Measurements from ENCODE around the gene OLFM3.

The OLFM3 gene

GRCh38 chr1:101943237-101943636 is 53.5 kb downstream of the OLFM3 start:
- no peak for DNase-seq

DNA sequence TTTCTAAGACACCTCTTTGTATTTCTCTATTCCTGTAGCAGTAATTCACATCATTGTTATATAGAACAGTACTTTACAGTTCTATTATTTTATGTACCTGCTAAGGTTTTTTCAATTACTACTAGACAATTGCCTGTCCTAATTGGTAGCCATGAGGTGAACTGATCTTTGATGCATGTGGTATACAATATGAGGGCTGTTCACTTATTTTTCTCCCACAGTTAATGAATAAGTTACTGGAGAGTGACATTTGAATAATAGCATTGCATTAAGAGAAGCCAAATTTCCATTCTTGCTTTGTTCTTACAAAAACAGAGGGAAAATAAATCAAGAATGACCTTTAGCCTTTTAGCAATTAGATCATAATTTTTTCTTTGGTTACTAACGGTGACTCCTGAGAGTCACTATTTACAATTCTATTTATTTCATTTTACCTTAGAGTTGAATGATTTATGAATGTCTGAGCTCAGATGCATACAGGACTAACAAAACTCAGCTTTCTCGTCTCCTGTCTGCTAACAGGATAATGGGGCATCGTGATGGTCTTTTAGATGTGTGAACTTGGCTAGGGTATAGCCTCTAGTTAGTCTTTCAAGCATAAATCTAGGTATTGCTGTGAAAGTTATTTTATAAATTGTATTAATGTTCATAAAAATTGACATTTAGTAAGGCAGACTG is 54.1 kb downstream of the OLFM3 start:
- DNase-seq = peak in 1 of 2 experiments; percentile 0

DNA sequence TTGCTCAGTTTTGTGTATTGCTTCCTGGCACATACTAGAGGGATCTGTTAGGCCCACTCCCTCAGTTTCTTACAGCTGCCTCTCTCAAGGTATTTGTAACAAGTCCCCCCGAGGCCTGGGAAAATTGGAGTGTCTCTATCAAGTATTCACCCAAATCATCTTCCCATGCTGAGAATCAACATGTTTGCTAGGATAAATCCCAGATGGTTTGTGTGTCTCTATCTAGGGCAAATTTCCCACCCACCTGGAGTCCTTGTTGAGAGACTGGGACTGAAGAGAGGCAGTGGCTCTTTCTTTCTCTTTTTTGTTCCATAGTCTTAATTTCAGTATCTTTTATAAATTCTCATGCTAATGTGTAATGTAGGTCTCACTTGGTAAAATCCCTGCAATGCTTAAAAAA is 58.0 kb downstream of the OLFM3 start:
- no peak for DNase-seq

GRCh38 chr1:101929343-101929742 is 67.4 kb downstream of the OLFM3 start:
- peak in 1 of 2 experiments; percentile 71 for DNase-seq

DNA sequence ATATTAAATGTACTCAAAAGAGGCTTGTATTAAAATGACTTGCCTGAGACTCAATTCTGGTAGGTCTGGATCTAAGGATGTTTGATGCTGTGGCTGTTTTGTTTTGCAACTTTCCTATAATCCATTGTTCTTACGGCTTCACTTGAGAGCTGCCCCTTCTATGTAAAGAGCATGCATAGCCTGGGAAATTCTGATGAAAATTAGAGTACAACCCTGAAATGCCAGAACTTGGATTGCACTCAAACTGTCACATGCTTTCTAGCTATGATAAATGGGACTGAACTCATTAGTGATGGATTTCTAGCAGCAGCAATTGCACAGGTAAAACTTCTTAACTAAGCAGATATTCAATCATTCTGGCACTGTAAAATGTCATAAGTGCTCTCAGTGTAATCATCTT is 67.9 kb downstream of the OLFM3 start:
- DNase-seq = no peak

DNA sequence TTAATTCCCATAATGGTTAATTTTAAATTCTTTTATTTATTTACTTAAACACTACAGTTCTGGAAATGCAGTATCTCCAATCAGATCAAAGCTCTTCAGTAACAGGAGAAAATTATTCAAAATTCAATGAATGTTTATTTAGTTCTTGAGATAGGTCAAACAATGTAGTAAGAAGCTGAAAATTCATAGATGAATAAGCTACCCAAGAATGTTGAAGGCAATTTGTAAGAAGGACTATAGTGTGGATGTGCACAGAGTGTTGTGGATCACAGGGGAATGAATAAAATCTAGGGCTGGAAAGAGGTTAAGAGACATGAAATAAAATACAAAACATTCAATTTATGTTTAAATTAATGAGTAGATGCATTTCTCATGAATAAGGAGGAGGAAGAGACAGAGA is 72.0 kb downstream of the OLFM3 start:
- DNase-seq = no peak

GRCh38 chr1:101920577-101920976 is 76.1 kb downstream of the OLFM3 start:
- peak in 1 of 2 experiments; percentile 45 for DNase-seq

GRCh38 chr1:101918277-101918676 is 78.4 kb downstream of the OLFM3 start:
- no peak for DNase-seq

DNA sequence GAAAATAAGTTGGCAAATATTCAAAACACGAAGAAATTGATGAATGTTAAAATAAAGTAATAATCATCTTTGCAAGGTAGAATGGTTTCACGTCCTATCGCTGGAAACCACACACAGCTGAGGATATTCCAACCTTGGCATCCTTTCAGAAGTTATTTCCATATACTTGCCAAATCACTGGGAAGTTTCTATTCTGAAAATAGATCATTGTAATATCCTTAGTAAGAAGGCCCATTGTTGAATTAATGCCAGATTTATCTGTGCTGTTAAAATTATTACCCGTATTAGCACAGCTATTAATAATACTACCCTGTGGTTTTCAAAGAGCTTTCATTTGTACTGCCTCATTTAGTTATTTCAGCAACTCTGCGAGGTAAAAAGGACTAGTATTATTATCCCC is 81.1 kb downstream of the OLFM3 start:
- DNase-seq = no peak

- no peak for DNase-seq
These were observed 82.1 kb downstream of the OLFM3 start for GRCh38 chr1:101914473-101915242.

DNA sequence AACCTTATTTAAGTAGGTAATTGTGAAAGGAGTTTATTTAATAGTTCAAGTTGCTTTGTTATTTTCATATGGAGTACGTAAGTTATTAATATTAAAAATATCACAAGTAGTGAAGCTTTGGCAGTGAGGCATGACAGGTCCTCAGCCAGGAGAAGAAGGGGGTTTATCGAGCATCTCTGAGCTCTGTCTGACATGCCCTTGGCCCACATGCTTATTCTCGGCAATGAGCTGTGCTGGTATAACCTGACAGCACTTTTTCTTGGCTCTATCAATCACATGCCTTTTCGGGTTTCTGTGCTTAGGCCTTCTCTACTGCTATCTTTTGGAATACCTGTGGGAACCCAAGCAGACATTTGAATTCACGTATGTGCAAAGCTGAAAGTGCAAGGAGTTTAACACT is 84.8 kb downstream of the OLFM3 start:
- DNase-seq = no peak

- no peak for DNase-seq
These were observed 87.7 kb downstream of the OLFM3 start for GRCh38 chr1:101908980-101909379.

DNA sequence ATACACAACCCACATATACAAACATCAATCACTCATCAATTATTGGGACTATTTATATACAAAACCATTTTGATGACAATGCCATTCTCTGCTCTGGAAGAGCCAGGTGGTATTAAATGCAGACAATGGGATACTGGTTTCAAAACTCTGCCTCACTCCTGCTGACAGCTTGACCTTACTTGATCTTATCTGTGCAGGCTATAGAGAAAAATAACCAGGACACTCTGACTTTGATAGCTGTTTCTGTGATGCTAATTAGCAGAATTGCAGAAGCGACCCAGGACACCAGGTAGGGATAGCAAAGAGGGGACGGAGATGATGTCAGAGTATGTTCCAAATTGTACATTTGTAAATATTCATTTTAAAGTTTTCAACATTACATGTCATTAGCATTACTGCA is 89.5 kb downstream of the OLFM3 start:
- peak in 1 of 2 experiments; percentile 15 for DNase-seq

DNA sequence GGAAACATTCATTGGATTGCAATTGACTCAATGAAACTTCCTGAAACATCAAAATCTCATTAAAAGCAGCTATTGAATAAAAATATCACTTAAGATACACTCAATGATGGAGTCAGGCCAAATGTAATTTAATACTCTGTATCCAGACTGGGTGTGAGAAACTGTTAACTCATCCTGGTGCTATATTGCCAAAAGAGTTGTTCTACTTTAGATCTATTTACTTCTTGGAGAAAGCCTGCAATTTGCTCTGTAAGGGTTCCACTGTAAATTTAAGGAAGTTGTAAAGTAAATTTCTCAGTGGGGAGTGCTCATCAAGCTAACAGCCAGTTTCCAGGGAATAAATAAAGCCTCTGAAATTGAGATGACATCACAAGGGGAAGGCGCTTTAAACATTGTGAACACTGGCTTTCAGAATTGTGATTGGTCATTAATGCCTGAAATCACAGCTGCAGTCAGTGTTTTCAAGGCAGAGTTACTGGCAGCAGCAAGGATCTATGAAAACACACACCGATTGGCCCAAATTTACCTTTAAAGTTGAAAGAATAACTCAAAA is 91.4 kb downstream of the OLFM3 start:
- peak; percentile 51 to 87 for DNase-seq

- no peak for DNase-seq
These were observed 94.5 kb downstream of the OLFM3 start for GRCh38 chr1:101902199-101902598.

- no peak for DNase-seq
These were observed 98.6 kb downstream of the OLFM3 start for GRCh38 chr1:101898137-101898536.

DNA sequence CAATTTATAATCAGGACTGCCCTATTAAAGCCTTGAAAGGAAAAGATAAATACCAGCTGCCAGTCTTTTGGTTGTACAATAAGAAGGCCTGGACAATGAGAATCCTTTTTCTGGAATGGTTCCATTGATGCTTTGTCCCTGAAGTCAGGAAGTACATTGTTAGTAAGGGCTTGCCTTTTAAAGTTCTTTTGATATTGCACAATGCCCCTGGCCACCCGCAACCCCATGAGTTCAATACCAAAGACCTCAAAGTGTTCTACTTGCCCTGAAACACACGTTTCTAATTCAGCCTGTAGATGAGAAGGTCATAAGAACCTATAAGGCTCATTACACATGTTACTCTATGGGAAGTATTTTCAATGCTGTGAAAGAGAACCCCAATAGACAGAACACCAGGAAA is 112.1 kb downstream of the OLFM3 start:
- DNase-seq = peak; percentile 37 to 45

DNA sequence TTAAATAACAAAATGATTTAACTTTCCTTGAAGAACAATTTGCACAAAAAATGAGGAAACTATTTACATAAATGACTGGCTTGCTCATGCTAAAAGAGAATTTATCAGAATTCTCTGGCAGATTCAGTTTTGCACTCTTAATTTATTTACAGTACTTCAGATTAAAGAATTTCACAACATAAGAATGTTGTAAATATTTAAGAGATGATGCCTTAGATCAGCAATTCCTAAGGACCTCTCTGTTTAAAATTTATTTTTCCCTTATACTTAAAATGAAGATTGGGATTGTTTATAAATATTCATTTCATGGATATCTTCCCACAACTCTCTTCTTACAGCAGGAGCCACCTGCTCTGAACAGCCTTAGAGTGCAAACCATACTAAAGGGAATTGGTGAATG is 120.8 kb downstream of the OLFM3 start:
- DNase-seq = no peak

- DNase-seq = no peak
These were observed 123.1 kb downstream of the OLFM3 start for GRCh38 chr1:101873672-101874071.

DNA sequence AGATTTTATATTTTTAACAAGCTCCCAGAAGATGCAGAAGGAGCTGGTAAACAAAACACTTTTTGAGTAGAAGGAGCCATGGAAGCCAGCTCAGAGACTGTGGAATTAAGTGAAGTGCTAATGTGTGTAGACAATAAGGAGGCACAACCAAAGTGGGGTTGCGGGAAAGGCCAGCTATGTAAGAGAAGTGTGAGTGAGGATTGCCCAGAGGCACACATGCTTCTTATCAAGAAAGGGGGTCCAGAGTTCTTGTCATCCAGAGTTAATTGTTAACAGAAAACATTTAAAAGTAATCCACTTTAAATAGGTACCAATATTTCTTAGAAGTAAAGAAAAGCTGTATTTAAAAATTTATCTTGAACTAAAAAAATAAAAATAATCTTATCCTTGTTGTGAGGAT is 136.8 kb downstream of the OLFM3 start:
- no peak for DNase-seq

- DNase-seq = no peak
These were observed 142.5 kb downstream of the OLFM3 start for GRCh38 chr1:101854271-101854670.

GRCh38 chr1:101852936-101853335 is 143.8 kb downstream of the OLFM3 start:
- DNase-seq = no peak

GRCh38 chr1:101849356-101849755 is 147.4 kb downstream of the OLFM3 start:
- DNase-seq = no peak

- DNase-seq = no peak
These were observed 149.1 kb downstream of the OLFM3 start for GRCh38 chr1:101847626-101848025.
